Suprapubic skin (tissue), 4 donors: ENCODE measurements around the gene GRID2.

Experiments
- CTCF ChIP-seq, 2 donors: fragments of 200-600 bp in 1 of 2; fragments of 450-650 bp in 1 of 2; sonication (generic) in 1 of 2; IDR thresholded peaks; one replicate each; pipeline ENCODE4 v1.5.1; 2016 to 2019; ENCODE audit warnings: antibody characterized with exemption in 2 of 2, mild to moderate bottlenecking in 1 of 2, moderate library complexity in 1 of 2
- EP300 ChIP-seq: sonication (generic); formaldehyde crosslinking; IDR thresholded peaks from one replicate; pipeline ENCODE4 v1.6.1; 2017; ENCODE audit warnings: antibody characterized with exemption
- POLR2A ChIP-seq, 2 donors: fragments of 450-650 bp; IDR thresholded peaks; one replicate each; pipeline ENCODE4 v1.6.1; 2017; ENCODE audit warnings: antibody characterized with exemption in 2 of 2, mild to moderate bottlenecking in 2 of 2, moderate library complexity in 2 of 2
- POLR2AphosphoS5 ChIP-seq, 3 donors: sonication (generic); formaldehyde crosslinking; IDR thresholded peaks; one replicate each; pipeline ENCODE4 v1.6.1; 2017; ENCODE audit warnings: antibody characterized with exemption in 3 of 3

DNA sequence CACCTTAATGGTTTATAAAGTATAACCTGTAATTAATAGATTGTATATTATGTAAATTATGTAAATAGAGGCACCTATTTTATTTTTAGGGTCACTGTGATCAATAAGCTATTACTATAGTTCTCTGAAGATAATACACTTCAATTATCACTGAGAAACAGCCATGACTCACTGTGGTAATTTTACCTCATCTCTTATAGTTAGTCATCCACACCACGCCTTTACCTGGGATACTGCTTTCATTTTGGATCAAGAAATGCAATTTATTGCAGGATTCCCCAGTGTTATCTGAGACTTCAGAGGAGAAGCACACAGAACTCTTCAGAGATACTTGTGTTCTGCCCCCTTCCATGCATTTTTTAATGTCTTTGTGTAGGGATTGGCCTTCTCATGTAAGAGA lies 1176.7 kb downstream of the GRID2 start:
- TF ChIP-seq CTCF (IDR thresholded peaks at IDR 0.05) = no peak
- TF ChIP-seq POLR2AphosphoS5 (IDR thresholded peaks at IDR 0.05) = no peak
- TF ChIP-seq EP300 = no peak
- TF ChIP-seq POLR2A (IDR thresholded peaks at IDR 0.05) = no peak
